Activated CD8-positive, alpha-beta memory T cell treated with anti-CD3 and anti-CD28 coated beads, Interleukin-2, amount 10 ng/mL, durations not matched to agents 7 days and 5 days (primary cell): ENCODE results near the gene ZDHHC1. TPM values are rescaled to one million over a fixed set of nuclear protein-coding genes. Genes with fewer than 3 reads are reported as not detected.

ENCODE experiments used
- ATAC-seq: fragments of 150-1000 bp; cut with Tn5 transposase; one replicate; pipeline ENCODE4 v1.10.0; 2021; ENCODE audit warnings: moderate library complexity
- CTCF ChIA-PET: fragments of 350-600 bp; sonication (Branson Sonifier 250); formaldehyde crosslinking; loops from one replicate; lab custom pipeline; 2021; ENCODE audit warnings: antibody characterized with exemption; lab: Charles Lee
- DNase-seq: peaks from one replicate; pipeline ENCODE4 v3.0.0-alpha.2; 2020
- H3K27ac Mint-ChIP-seq: one replicate; pipeline ENCODE4 v1.8.0; 2021; ENCODE audit warnings: mild to moderate bottlenecking, mixed read lengths
- H3K27me3 Mint-ChIP-seq: one replicate; pipeline ENCODE4 v1.8.0; 2021; ENCODE audit warnings: mixed read lengths
- H3K36me3 Mint-ChIP-seq: one replicate; pipeline ENCODE4 v1.8.0; 2021; ENCODE audit warnings: mild to moderate bottlenecking, mixed read lengths
- H3K4me1 Mint-ChIP-seq: one replicate; pipeline ENCODE4 v1.8.0; 2021; ENCODE audit warnings: mixed read lengths
- H3K4me3 Mint-ChIP-seq: one replicate; pipeline ENCODE4 v1.8.0; 2021; ENCODE audit warnings: mild to moderate bottlenecking, moderate library complexity, mixed read lengths
- H3K9me3 Mint-ChIP-seq: one replicate; pipeline ENCODE4 v1.8.0; 2022; ENCODE audit warnings: low read depth, mixed read lengths
- total RNA-seq, 2 experiments: library from RNA; stranded (reverse); gene quantifications; one replicate each; pipeline ENCODE4 v1.2.3, GENCODE V29; 2021

The ZDHHC1 gene
- total RNA-seq, 2 experiments from 2014 or later, result 0.41 to 0.49 TPM

DNA sequence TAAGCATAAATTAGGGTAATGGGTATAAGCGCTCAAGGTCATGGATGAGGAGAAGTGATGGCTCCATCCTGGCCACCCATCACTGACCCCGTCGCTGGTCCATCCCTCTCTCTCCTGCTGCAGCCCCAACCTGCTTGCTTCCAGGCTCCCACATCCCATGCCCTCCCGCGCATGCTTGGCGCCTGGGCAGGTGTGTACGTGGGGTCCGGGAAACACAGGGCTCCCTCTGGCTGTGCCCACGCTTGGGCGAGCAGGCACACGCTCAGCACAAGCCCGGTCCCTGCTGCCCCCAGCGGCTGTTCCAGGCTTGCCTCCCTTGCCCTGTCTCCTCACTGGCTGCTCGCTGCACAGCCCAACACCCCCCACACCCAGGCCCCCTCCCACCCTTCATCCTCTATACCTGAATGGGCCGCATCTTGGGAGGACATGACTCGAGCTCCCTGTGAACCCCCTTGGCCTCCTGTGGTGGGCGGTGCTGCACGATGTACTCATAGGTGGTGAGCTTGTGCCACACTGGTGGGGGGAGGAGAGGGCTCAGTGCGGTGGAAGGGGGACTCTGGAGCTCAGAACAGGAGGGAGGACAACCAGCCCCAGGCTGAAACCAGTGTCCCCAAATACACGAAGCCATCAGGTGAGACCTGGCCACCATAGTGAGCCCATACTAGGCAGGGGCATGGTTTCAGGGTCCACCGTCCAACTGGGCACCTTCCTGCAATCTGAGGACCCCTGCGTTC, 18.3 kb downstream of the ZDHHC1 start:
- Mint-ChIP-seq H3K27me3 (peaks cover 31% of the 10 kb centered on the region), H3K9me3 (no peaks in the 10 kb centered on the region), H3K4me1 (peaks cover 7% of the 10 kb centered on the region), H3K4me3 (no peak overlapping the region), H3K36me3 (no peaks in the 10 kb centered on the region), H3K27ac (no peak overlapping the region)
- CTCF ChIA-PET, result interaction anchor here (1.7 to 2.9 kb wide), 4 partner anchors 17 to 120 kb away, joined by 4 to 12 read pairs (median 6); no protein-coding TSS in a partner anchor
- DNase-seq, result no peak
- no peak for ATAC-seq

DNA sequence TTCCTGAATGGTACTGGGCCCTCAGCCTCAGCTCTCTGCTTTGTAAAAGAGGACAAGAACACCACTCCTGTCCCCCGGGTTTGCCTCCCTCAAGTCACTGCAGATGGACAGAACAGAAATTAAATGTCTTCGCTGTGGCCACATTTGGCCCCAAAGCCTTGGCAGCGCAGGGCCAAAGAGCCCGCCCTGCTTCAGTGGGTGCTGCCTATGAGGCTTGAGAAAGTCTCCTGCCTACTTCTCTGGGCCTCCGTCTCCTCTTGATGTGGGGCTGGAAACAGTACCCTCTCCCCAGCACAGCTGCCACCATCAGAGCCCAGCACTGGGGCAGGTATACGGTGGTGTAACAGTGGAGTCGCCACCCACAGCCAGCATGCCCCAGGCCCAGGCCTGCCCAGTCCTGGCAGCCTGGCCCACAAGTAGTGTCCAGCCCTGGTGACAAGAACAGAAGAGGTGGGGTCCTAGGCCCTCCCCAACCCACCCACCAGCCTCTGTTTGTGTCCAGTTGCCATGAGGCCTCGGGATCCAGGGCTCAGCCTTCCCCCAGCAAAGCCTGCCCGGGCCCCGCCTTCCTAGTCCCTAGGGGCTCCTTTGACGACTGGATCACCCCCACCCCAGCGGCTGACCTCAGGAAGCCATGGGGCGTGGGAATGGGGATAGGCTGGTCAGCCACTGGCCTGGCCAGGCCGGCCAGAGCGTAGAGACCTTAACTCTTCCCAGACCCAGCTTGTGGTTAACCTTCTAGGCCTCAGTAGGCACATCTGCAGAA, 19.1 kb downstream of the ZDHHC1 start:
- Mint-ChIP-seq H3K4me3 (no peak overlapping the region), H3K4me1 (peaks cover 7% of the 10 kb centered on the region), H3K9me3 (no peaks in the 10 kb centered on the region), H3K27me3 (peaks cover 38% of the 10 kb centered on the region), H3K36me3 (no peaks in the 10 kb centered on the region), H3K27ac (no peak overlapping the region)
- CTCF ChIA-PET, result no interaction called here
- DNase-seq, result no peak
- ATAC-seq, result no peak

DNA sequence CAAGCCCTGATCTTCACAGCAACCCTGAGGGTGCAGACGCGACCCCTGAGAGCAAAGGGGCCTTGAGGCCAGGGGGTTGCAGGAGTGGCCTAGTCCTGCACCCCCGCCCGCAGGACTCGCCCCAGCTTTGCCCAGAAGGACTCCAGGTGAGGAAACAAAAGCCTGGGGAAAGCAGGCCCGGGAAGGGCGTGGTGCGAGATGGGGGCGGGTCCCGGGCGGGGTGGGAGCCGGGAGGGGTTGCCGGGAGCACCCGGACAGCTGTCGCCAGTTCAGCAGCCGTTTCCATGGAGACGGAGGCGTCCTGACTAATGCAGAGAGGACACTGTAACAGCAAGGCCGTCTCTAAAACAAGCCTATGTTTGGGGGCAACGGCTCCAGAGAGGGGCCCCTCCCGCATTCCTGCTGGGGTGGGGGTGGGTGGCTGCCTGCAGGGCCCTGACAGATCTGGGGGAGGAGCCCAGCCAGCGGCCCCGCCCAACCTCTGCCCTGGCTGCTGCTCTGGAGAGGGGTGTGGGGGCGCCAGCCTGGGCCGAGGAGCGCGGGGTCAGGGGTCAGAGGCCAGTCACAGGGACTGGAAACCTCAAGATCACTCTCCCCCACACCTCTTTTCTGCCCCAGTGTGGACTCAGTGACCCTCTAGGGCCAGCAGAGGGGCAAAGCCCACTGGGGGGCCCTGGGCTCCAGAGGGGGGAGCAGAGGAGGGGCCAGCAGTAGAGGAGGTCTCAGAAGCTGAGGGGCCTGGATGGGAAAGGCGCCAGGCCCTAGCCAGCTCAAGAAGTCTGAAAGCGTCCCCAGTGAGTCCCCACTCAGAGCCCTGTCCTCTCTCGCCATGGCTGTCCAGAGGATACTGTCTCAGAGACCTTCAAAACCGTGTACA, 19.9 kb downstream of the ZDHHC1 start:
- no peak for DNase-seq
- H3K4me1 Mint-ChIP-seq, result peaks cover 7% of the 10 kb centered on the region
- H3K9me3 Mint-ChIP-seq, result no peaks in the 10 kb centered on the region
- H3K27ac Mint-ChIP-seq, result no peak overlapping the region
- CTCF ChIA-PET, result no interaction called here
- ATAC-seq, result no peak
- H3K36me3 Mint-ChIP-seq, result no peaks in the 10 kb centered on the region
- H3K27me3 Mint-ChIP-seq, result peaks cover 37% of the 10 kb centered on the region
- H3K4me3 Mint-ChIP-seq, result no peak overlapping the region

DNA sequence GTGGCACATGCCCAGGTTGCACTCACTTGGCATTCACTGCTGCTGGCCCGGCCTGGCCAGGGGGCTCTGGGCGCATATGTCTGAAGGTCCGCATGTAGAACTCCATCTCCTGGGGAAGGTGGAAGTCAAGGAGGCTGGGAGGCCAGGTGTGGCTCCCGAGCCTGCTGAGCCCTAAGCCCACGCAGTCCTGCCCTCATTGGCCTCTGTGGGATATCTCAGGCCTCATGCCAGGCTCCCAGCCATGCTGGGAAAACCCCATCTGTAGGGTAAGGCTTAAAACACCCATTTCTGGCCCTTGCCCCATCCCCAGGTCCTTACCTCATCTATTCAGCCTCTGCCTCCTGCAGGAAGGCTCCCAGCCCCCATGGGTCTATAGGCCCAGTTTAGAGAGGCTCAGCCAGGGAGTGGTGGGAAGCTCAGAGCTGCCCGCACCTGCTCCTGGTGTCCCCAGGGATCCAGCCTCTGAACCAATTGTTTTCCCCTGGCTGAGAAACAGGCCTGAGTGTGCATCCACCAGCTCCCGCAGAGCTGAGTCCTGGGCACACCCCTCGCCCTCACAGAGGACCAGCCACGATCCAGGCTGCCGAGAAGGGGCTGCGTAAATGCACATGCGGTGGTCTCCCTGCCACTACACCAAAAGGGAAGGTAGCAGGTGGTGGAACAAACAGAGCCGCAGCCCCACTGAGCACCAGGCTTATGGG, 20.7 kb downstream of the ZDHHC1 start:
- H3K9me3 Mint-ChIP-seq, result no peaks in the 10 kb centered on the region
- H3K36me3 Mint-ChIP-seq, result no peaks in the 10 kb centered on the region
- peaks cover 7% of the 10 kb centered on the region for H3K4me1 Mint-ChIP-seq
- H3K27ac Mint-ChIP-seq, result no peak overlapping the region
- no peak for ATAC-seq
- CTCF ChIA-PET, result no interaction called here
- no peak for DNase-seq
- H3K4me3 Mint-ChIP-seq, result no peak overlapping the region
- peaks cover 37% of the 10 kb centered on the region for H3K27me3 Mint-ChIP-seq

DNA sequence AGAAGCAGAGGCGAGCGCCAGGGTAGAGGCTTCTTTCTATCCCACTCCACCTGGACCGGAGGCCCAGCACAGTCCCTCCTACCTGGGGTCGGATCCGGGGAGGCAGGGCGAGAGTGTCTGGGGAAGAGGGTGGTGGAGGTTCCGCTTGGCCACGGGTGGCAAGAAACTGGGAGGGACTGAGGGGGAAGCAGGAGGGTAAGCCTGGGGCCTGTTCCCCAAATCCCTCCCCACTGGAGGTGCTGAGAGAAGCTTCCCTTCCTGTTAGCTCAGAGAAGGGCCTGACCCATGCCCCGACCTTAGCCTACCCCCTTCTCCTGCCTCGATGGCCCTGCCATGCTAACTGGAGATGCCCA, 21.2 kb downstream of the ZDHHC1 start:
- Mint-ChIP-seq H3K27ac (no peak overlapping the region), H3K4me3 (no peak overlapping the region), H3K9me3 (no peaks in the 10 kb centered on the region), H3K4me1 (peaks cover 7% of the 10 kb centered on the region), H3K36me3 (no peaks in the 10 kb centered on the region), H3K27me3 (peaks cover 37% of the 10 kb centered on the region)
- DNase-seq (no peak), ATAC-seq (no peak)
- CTCF ChIA-PET, result no interaction called here

DNA sequence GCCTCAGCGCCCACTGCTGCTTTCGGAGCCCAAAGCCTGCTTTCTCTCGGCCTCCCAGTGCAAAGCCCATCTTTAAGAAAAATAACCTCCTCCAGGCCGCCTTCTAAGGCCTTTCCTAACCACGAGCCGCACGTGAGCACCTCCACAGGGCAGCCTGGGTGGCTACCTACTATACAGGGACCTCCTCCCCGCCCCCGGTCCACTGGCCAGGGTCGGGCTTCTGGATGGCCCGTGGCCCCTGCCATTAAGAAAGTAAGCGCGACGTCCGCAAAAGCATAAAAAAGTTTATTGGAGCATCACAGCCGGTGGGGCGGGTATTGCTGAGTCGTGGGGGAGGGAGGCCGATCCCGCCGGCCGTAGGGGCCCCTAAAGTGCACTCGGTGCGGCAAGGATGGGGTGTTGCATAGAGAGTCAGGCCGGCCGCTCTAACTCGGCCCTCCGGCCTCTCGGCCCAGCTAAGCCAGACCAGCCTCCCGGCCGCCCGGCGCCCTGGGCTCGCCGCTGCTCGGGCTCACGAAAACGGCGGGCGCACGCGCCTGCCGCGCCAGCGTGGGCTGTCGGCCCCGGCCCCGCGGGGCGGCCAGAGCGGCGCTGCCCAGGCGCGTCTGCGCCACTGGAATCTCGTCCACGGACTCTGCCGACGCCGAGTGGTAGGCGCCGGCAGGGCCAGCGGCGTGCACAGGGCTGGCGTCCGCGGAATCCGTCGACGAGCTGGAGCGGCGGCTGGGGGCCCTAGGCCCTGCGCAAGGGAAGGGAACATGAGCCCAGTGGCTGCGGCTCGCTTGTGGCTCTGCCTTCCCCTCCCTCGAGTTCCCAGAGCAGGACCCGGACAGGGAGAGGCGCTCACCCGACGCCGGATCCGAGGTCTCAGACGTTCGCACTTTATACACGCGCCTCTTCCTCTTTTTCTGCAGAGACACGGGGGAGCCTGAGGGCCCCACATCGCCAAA, 21.8 kb downstream of the ZDHHC1 start:
- no peak overlapping the region for H3K4me3 Mint-ChIP-seq
- DNase-seq (no peak), ATAC-seq (no peak)
- CTCF ChIA-PET, result interaction anchor here (0.9 to 1.8 kb wide), 7 partner anchors 21 to 134 kb away, joined by 3 to 5 read pairs (median 4); partner anchors contain the start of genes KCTD19 and LRRC36
- no peak overlapping the region for H3K27ac Mint-ChIP-seq
- H3K36me3 Mint-ChIP-seq, result no peaks in the 10 kb centered on the region
- H3K4me1 Mint-ChIP-seq, result peaks cover 7% of the 10 kb centered on the region
- H3K9me3 Mint-ChIP-seq, result no peaks in the 10 kb centered on the region
- peaks cover 37% of the 10 kb centered on the region for H3K27me3 Mint-ChIP-seq

DNA sequence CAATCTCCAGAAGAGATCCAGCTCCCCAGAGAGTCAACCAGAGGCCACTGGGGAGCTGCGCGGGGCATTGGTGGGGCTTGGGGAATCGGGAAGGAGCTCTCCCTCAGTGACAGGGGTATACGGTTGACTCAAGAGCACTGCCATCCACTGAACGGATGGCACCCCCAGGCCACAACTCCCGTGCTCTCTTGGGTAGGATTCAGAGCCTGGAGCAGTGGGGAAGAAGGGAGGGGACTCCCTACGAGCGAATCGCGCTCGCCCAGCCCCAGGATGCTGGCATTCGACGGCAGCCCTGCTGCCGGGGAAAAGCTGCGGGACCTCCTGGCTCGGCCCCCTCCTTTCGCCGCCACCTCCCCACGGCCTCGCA, 22.5 kb downstream of the ZDHHC1 start:
- no peaks in the 10 kb centered on the region for H3K36me3 Mint-ChIP-seq
- no peak overlapping the region for H3K27ac Mint-ChIP-seq
- peaks cover 37% of the 10 kb centered on the region for H3K27me3 Mint-ChIP-seq
- no peak for DNase-seq
- no peak overlapping the region for H3K4me3 Mint-ChIP-seq
- no peak for ATAC-seq
- CTCF ChIA-PET, result interaction anchor here (0.9 to 1.8 kb wide), 8 partner anchors 20 to 134 kb away, joined by 3 to 5 read pairs (median 4); partner anchors contain the start of genes KCTD19, LRRC36 and ZDHHC1
- no peaks in the 10 kb centered on the region for H3K9me3 Mint-ChIP-seq
- peaks cover 7% of the 10 kb centered on the region for H3K4me1 Mint-ChIP-seq

DNA sequence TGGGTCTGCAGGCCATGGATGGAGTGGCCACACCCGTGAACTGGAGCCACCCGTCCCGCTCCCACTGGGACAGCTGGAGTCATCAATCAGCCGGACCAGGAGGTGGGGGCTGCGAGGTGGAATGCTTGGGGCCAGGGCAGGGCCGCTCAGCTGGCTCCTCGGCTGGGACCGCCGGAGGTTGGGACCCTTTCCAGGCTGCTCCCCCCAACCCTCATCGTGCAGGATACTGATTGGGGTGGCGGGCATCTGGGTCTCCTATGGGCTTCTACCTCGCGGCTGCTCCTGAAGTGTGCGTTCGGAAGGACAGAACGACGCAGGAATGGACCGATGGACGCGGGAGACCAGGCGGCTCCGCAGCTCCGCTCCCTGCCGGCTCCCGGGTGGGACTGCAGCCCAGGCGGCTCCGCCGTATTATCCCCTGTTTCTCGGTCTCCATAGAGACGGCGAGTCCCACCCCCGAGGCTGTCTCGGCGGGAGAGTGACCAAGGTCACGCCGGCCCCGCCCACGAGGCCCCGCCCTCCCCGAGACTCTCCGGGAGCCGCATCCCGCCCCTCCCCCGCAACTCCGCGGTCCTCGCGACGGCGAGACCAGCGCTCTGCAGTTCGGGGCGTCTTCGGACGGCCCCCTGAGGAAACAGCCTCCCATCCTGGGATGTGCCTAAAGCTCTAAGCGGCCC, 23.0 kb downstream of the ZDHHC1 start, which contains the start of gene TPPP3:
TPPP3 (minus strand) TSS at position 388 of the 677 bp plus-strand sequence. CDS start 2,387 bp downstream, outside the sequence.
- CTCF ChIA-PET, result interaction anchor here (0.9 to 1.8 kb wide), 8 partner anchors 9 to 133 kb away, joined by 3 to 5 read pairs (median 5); partner anchors contain the start of genes KCTD19, LRRC36 and ZDHHC1
- Mint-ChIP-seq H3K4me1 (peaks cover 7% of the 10 kb centered on the region), H3K27me3 (peaks cover 39% of the 10 kb centered on the region), H3K27ac (no peak within 1 kb of the TSS), H3K9me3 (no peaks in the 10 kb centered on the region), H3K36me3 (no peaks in the 10 kb centered on the region), H3K4me3 (no peak within 1 kb of the TSS)
- DNase-seq, result peak; percentile 58
- ATAC-seq, result peak; percentile 66

DNA sequence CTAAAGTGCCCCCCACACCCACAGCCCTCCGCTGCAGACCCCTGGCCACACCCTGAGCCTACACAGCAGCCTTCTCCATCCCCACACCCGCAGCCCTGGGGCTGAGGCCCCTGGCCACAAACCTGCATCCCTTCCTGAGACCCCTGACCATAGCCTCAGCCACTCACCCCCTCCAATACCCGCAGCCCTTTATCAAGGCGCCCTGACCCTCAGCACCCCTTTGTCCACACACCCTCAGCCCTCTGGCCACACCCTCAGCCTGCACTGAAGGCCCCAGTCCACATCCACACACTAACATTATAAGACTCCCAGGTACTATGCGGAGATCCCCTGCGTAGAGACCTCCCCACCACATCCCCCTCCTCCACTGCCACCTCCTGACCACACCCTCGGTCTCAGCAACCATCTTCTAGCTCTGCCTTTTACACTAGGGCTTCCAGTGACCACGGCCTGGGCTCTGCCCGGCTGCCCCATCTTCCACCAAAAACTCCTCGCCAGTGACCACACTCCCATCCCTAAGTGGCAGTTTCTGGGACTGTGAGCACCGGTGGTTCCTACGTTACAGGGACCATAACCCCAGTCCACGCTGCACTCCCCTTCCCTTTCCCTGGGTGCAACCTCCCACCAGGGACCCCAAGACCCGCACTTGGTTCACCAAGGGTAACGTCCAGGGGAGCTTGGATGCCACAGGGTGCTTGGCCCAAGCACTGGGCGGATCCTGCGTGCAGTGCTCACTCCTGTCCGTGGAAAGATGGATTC, 23.8 kb downstream of the ZDHHC1 start:
- Mint-ChIP-seq H3K27ac (no peak overlapping the region), H3K4me3 (no peak overlapping the region), H3K27me3 (peaks cover 42% of the 10 kb centered on the region), H3K9me3 (no peaks in the 10 kb centered on the region), H3K36me3 (no peaks in the 10 kb centered on the region), H3K4me1 (peaks cover 7% of the 10 kb centered on the region)
- DNase-seq (no peak), ATAC-seq (no peak)
- CTCF ChIA-PET, result interaction anchor here (0.9 to 1.8 kb wide), 6 partner anchors 10 to 112 kb away, joined by 3 to 5 read pairs (median 5); partner anchors contain the start of genes KCTD19, LRRC36 and ZDHHC1

DNA sequence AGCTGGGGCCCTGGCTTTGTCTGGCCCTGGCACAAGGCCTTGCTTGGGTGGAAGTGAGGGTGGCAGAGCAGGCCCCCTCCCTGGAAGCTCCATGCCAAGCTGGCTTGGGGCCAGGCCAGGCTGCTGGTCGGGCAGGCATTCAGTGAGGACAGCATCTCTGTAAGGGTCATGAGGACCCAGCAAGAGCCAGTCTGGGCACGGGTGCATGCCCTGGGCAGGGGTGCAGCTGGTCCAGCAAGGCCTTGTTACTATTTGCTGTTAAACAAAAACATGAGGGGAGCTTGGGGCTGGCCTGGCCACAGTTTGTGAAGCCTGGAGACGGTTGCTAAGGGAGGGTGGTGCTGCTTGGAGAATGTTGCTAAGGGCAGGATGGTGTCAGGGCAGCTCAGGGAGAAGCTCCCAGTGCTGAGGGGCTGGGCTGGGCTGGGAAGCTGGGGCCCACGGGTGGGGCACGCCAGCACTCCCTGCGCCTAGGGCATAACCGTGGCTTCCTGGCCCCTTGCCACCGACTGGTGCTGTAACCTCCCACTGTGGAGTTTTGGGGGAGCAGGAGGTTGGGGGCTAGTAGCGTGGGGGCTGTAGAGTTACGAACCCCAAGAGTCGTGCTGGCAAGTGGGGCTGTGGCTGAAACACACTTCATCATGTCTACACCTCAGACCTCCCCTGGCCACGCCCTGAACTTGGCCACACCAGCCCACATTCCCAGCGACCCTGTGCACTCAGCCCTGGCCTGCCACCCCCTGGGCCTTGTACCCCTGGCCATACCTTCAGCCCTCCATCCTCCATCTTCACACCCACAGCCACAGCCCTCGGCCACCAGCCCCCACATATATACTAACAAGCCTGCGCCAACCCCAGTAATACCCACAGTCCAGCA, 24.6 kb downstream of the ZDHHC1 start:
- H3K27ac Mint-ChIP-seq, result no peak overlapping the region
- CTCF ChIA-PET, result interaction anchor here (0.6 to 1.7 kb wide), 3 partner anchors 25 to 146 kb away, joined by 3 to 5 read pairs (median 4); partner anchors contain the start of gene ZDHHC1
- H3K4me1 Mint-ChIP-seq, result peaks cover 7% of the 10 kb centered on the region
- H3K9me3 Mint-ChIP-seq, result no peaks in the 10 kb centered on the region
- no peak for DNase-seq
- H3K36me3 Mint-ChIP-seq, result no peaks in the 10 kb centered on the region
- no peak overlapping the region for H3K4me3 Mint-ChIP-seq
- H3K27me3 Mint-ChIP-seq, result peaks cover 42% of the 10 kb centered on the region
- ATAC-seq, result no peak
